Chondrocyte (in vitro differentiated cells): ENCODE measurements around the gene THSD4. TPM values are rescaled to one million over a fixed set of nuclear protein-coding genes. Genes with fewer than 3 reads are reported as not detected.

ENCODE experiments used
- DNase-seq: peaks from one replicate; pipeline ENCODE4 v3.0.0; 2021; ENCODE audit warnings: mixed read lengths, low spot score
- H3K27ac Mint-ChIP-seq: one replicate; pipeline ENCODE4 v1.8.0; 2021; ENCODE audit warnings: mild to moderate bottlenecking, moderate library complexity, mixed read lengths; ENCODE audit not compliant: unreplicated experiment
- H3K27me3 Mint-ChIP-seq: 2 replicates; pipeline ENCODE4 v1.8.0; 2021; ENCODE audit warnings: low read depth, mixed read lengths
- H3K36me3 Mint-ChIP-seq: 2 replicates; pipeline ENCODE4 v1.8.0; 2021; ENCODE audit warnings: low read depth, mixed read lengths
- H3K4me1 Mint-ChIP-seq: 2 replicates; pipeline ENCODE4 v1.8.0; 2021; ENCODE audit warnings: low read depth, mild to moderate bottlenecking, mixed read lengths
- H3K4me3 Mint-ChIP-seq: one replicate; pipeline ENCODE4 v1.8.0; 2021; ENCODE audit warnings: mild to moderate bottlenecking, moderate library complexity, mixed read lengths; ENCODE audit not compliant: unreplicated experiment
- H3K9me3 Mint-ChIP-seq: 2 replicates; pipeline ENCODE4 v1.8.0; 2021; ENCODE audit warnings: low read depth, mixed read lengths
- CTCF ChIP-seq: fragments of 200-600 bp; sonication (generic); IDR thresholded peaks from 2 replicates; pipeline ENCODE4 v1.5.0; 2021; ENCODE audit warnings: antibody characterized with exemption, mild to moderate bottlenecking, moderate library complexity
- total RNA-seq: library from RNA; stranded (reverse); gene quantifications from 3 replicates; pipeline ENCODE4 v1.2.1, GENCODE V29; 2021

THSD4 gene
- total RNA-seq, 1 donor from 2014 or later, result 3.4 TPM

- no peak for DNase-seq
- Mint-ChIP-seq H3K4me3 (no peak overlapping the region), H3K9me3 (peaks cover 10% of the 10 kb centered on the region), H3K4me1 (no peaks in the 10 kb centered on the region), H3K27ac (no peak overlapping the region), H3K27me3 (peaks cover 3% of the 10 kb centered on the region), H3K36me3 (no peaks in the 10 kb centered on the region)
- no peak for TF ChIP-seq CTCF
These were observed 350.1 kb downstream of the THSD4 start for GRCh38 chr15:71465131-71465955.

GRCh38 chr15:71468715-71469114 lies 353.4 kb downstream of the THSD4 start:
- Mint-ChIP-seq H3K27ac (no peak overlapping the region), H3K4me1 (no peaks in the 10 kb centered on the region), H3K27me3 (peaks cover 3% of the 10 kb centered on the region), H3K36me3 (no peaks in the 10 kb centered on the region), H3K9me3 (peaks cover 5% of the 10 kb centered on the region), H3K4me3 (no peak overlapping the region)
- TF ChIP-seq CTCF, result no peak
- no peak for DNase-seq

- H3K27ac Mint-ChIP-seq, result no peak overlapping the region
- no peak for TF ChIP-seq CTCF
- no peaks in the 10 kb centered on the region for H3K36me3 Mint-ChIP-seq
- H3K27me3 Mint-ChIP-seq, result peaks cover 3% of the 10 kb centered on the region
- H3K4me3 Mint-ChIP-seq, result no peak overlapping the region
- H3K4me1 Mint-ChIP-seq, result no peaks in the 10 kb centered on the region
- DNase-seq, result no peak
- H3K9me3 Mint-ChIP-seq, result peaks cover 5% of the 10 kb centered on the region
These were observed 354.1 kb downstream of the THSD4 start for GRCh38 chr15:71469413-71469812.

- no peaks in the 10 kb centered on the region for H3K36me3 Mint-ChIP-seq
- no peak for DNase-seq
- no peak overlapping the region for H3K4me3 Mint-ChIP-seq
- no peaks in the 10 kb centered on the region for H3K4me1 Mint-ChIP-seq
- H3K9me3 Mint-ChIP-seq, result peaks cover 5% of the 10 kb centered on the region
- no peak overlapping the region for H3K27ac Mint-ChIP-seq
- TF ChIP-seq CTCF, result no peak
- no peaks in the 10 kb centered on the region for H3K27me3 Mint-ChIP-seq
These were observed 356.1 kb downstream of the THSD4 start for GRCh38 chr15:71471347-71471746.

GRCh38 chr15:71472566-71472965 lies 357.3 kb downstream of the THSD4 start:
- Mint-ChIP-seq H3K27ac (no peak overlapping the region), H3K9me3 (peaks cover 3% of the 10 kb centered on the region), H3K36me3 (no peaks in the 10 kb centered on the region), H3K27me3 (no peaks in the 10 kb centered on the region), H3K4me1 (no peaks in the 10 kb centered on the region), H3K4me3 (no peak overlapping the region)
- TF ChIP-seq CTCF, result no peak
- DNase-seq, result no peak
